Measurements from ENCODE around the gene NCOA5.
A peak's percentile ranks its signal among the peaks of the same experiment; 100 is the strongest.

GRCh38 chr20:46099491-46100287, 9.9 kb upstream of the NCOA5 start:
- TF ChIP-seq CTCF (IDR thresholded peaks at IDR 0.05 in 8 of 11, conservative IDR thresholded peaks at IDR 0.05 in 3 of 11) (peak in 7 of 11 experiments; percentile 22 to 57 (median 41)), POLR2A (IDR thresholded peaks at IDR 0.05) (no peak), POLR2AphosphoS5 (IDR thresholded peaks at IDR 0.05) (peak; percentile 48 to 67 (median 59))
